Esophagus squamous epithelium (tissue), 5 donors: Measurements from ENCODE around the gene RCOR2. TPM values are rescaled to one million over a fixed set of nuclear protein-coding genes. Genes with fewer than 3 reads are reported as not detected.
"Not testable (repeated sequence)": the region's sequence is repeated elsewhere in the genome, so short reads cannot be mapped to it uniquely, and the experiment has no call there.

Source experiments
- DNase-seq: peaks from one replicate; lab custom pipeline; 2025; lab: John Stamatoyannopoulos, UW
- H3K27ac ChIP-seq, 4 donors: fragments of 200-600 bp; sonication (generic); one replicate each; pipeline ENCODE4 v1.5.1; 2016 to 2019; ENCODE audit warnings: mild to moderate bottlenecking in 1 of 4
- H3K27me3 ChIP-seq, 4 donors: fragments of 200-600 bp; sonication (generic); 1 replicate in 3 of 4; 2 replicates in 1 of 4; pipeline versions ENCODE4 v1.5.1 to v1.6.0; 2017 to 2021; ENCODE audit warnings: antibody characterized with exemption in 1 of 4
- H3K36me3 ChIP-seq, 3 donors: fragments of 200-600 bp; sonication (generic); one replicate each; pipeline ENCODE4 v1.5.1; 2016 to 2019
- H3K4me1 ChIP-seq, 3 donors: fragments of 200-600 bp; sonication (generic); one replicate each; pipeline ENCODE4 v1.5.1; 2017 to 2019
- H3K4me3 ChIP-seq, 4 donors: fragments of 200-600 bp; sonication (generic); 1 replicate in 3 of 4; 2 replicates in 1 of 4; pipeline ENCODE4 v1.5.1; 2016 to 2019; ENCODE audit warnings: mild to moderate bottlenecking in 2 of 4, moderate library complexity in 1 of 4
- H3K9me3 ChIP-seq, 3 donors: fragments of 200-600 bp; sonication (generic); one replicate each; pipeline ENCODE4 v1.5.1; 2016 to 2019
- POLR2A ChIP-seq, 4 donors: fragments of 450-650 bp; IDR thresholded peaks; one replicate each; pipeline ENCODE4 v1.6.1; 2017; ENCODE audit warnings: antibody characterized with exemption in 4 of 4, mild to moderate bottlenecking in 4 of 4, moderate library complexity in 3 of 4
- WGBS, 2 donors: methylation state at CpG; one replicate each; pipeline ENCODE4 v1.1.5; 2018; 5-methylcytosine and 5-hydroxymethylcytosine counted together
- intact Hi-C: fragments of 100-400 bp; cut with DNase I; formaldehyde crosslinking; loops from one replicate; pipeline ENCODE4 v1.15.0; 2022
- small RNA-seq, 4 donors: library from RNA; depleted of rRNA; stranded (forward); fragments of <200 nt; gene quantifications; one replicate each; pipeline ENCODE3, GENCODE V24; 2016
- total RNA-seq, 4 donors: library from RNA; depleted of rRNA; stranded (reverse); fragments of >200 nt; gene quantifications; one replicate each; pipeline ENCODE4 v1.1.0, GENCODE V29; 2016
- TF ChIP-seq, protein P1 (sequence below), 6 experiments: fragments of 450-650 bp in 4 of 6; fragments of 200-600 bp in 2 of 6; sonication (generic) in 2 of 6; IDR thresholded peaks; one replicate each; pipeline ENCODE4 v1.5.1; 2016 to 2019; ENCODE audit warnings: antibody characterized with exemption in 6 of 6, mild to moderate bottlenecking in 4 of 6, moderate library complexity in 4 of 6
- donor health status: DM: yes; HTN: yes; CAD: no.

RCOR2 gene
- total RNA-seq, 4 donors from 2014 or later, result 0.19 to 0.49 (median 0.22) TPM; not detected in 1

DNA sequence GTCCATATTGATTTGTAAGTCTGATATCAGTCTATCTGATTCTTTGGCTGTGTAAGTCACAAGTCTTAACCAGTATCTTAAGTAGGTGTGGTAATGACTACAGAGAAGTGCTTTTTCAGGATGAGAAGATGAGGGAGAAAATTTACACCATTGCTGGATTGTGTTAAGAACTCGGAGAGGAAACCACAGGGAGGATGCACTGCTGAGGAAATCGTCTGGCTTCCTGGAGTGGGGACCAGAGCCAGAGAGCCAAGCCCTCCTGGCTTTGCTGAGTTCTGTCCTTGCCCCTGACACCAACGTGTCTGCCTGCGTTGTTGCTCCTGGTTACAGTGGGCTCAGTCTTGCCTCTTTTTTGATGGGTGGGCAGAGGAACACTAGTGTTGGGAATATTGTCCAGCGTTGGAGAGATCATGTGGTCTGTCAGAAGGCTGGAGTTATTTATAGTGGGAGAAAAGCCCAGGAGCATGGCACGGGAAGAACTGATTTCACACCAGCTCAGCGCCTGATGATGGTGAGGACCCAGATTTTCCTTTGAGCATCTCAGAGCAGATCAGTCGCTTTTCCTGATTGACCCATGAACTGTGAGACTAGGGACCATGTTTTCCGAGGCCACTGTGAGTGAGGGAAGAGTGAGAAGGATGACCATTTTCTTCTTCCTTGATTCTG lies 48.4 kb downstream of the RCOR2 start:
- Histone ChIP-seq H3K36me3 (peaks cover 0 to 5% (median 0%) of the 10 kb centered on the region in 3 donors), H3K4me3 (no peak overlapping the region), H3K9me3 (no peaks in the 10 kb centered on the region), H3K27me3 (no peaks in the 10 kb centered on the region), H3K27ac (peak overlapping the region; percentile 62 to 90 (median 83)), H3K4me1 (peaks cover 68 to 91% (median 78%) of the 10 kb centered on the region in 3 donors)
- intact Hi-C loops, result no loop called here
- TF ChIP-seq, protein P1, sequence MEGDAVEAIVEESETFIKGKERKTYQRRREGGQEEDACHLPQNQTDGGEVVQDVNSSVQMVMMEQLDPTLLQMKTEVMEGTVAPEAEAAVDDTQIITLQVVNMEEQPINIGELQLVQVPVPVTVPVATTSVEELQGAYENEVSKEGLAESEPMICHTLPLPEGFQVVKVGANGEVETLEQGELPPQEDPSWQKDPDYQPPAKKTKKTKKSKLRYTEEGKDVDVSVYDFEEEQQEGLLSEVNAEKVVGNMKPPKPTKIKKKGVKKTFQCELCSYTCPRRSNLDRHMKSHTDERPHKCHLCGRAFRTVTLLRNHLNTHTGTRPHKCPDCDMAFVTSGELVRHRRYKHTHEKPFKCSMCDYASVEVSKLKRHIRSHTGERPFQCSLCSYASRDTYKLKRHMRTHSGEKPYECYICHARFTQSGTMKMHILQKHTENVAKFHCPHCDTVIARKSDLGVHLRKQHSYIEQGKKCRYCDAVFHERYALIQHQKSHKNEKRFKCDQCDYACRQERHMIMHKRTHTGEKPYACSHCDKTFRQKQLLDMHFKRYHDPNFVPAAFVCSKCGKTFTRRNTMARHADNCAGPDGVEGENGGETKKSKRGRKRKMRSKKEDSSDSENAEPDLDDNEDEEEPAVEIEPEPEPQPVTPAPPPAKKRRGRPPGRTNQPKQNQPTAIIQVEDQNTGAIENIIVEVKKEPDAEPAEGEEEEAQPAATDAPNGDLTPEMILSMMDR (IDR thresholded peaks at IDR 0.05), result no peak
- TF ChIP-seq POLR2A (IDR thresholded peaks at IDR 0.05), result no peak
- 25 to 33% methylated on average over 8 to 9 of the region's 9 CpGs for WGBS, 2 donors
- DNase-seq, result no peak

DNA sequence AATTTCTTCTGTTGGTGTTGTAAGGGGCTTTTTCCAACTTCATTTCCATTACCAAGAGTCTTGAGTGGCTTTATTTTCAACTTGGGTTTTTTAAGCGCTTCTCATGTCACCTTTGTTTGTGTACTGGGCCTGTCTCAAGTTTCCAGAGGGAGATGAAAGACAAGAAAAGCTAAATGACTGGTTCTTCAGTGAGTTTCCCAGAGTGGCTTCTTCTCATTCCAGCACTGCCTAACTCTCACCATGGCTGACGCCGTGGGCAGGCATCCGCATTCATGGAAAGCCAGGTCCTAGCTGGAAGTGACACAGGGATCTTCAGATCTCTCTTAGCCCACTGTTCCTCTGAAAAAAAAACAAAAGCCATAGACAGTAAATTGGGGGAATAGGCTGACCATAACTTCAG lies 49.5 kb downstream of the RCOR2 start:
- Histone ChIP-seq H3K27me3 (no peaks in the 10 kb centered on the region), H3K4me1 (peaks cover 58 to 91% (median 68%) of the 10 kb centered on the region in 3 donors), H3K36me3 (peaks cover 0 to 13% (median 0%) of the 10 kb centered on the region in 3 donors), H3K9me3 (no peaks in the 10 kb centered on the region), H3K4me3 (no peak overlapping the region), H3K27ac (peak overlapping the region in 3 of 4 donors; percentile 62 to 90 (median 87))
- intact Hi-C loops, result no loop called here
- 94% methylated on average over 4 of the region's 4 CpGs for WGBS, 2 donors
- no peak for DNase-seq
- TF ChIP-seq POLR2A (IDR thresholded peaks at IDR 0.05), result no peak
- TF ChIP-seq, protein P1 (IDR thresholded peaks at IDR 0.05), result no peak

DNA sequence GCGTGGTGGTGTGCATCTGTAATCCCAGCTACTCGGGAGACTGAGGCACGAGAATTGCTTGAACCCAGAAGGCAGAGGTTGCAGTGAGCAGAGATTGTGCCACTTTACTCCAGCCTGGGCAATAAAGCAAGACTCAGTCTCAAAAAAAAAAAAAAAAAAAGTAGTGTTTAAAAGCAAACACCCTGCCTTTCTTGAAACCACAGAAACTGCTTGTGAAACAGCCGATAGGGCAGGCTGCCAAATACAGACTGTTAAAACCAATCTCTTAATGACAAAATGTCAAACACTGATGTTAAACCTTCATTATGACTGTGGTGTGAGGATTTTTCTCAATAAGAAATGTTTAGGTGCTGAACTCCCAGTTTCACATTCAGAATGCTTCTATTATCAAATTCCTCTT lies 50.8 kb downstream of the RCOR2 start:
- H3K4me3 ChIP-seq, result no peak overlapping the region
- DNase-seq, result no peak
- H3K27me3 ChIP-seq, result no peaks in the 10 kb centered on the region
- H3K4me1 ChIP-seq, result peaks cover 47 to 78% (median 57%) of the 10 kb centered on the region in 3 donors
- peaks cover 0 to 26% (median 0%) of the 10 kb centered on the region in 3 donors for H3K36me3 ChIP-seq
- TF ChIP-seq, protein P1 (IDR thresholded peaks at IDR 0.05), result no peak
- TF ChIP-seq POLR2A (IDR thresholded peaks at IDR 0.05), result no peak
- 31 to 54% methylated on average over 4 of the region's 4 CpGs for WGBS, 2 donors
- H3K27ac ChIP-seq, result peak overlapping the region in 3 of 4 donors; percentile 1 to 90 (median 87)
- intact Hi-C loops, result no loop called here
- H3K9me3 ChIP-seq, result no peaks in the 10 kb centered on the region

DNA sequence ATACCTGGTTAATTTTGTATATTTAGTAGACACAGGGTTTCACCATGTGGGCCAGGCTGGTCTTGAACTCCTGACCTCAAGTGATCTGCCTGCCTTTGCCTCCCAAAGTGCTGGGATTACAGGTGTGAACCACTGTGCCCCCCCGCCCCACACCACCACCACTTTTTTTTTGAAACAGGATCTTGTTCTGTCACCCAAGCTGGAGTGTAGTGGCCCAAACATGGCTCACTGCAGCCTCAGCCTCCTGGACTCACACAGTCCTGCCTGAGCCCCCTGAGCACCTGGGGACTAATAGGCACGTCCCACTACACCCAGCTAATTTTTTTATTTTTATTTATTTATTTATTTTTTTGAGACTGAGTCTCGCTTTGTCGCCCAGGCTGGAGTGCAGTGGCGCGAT lies 53.3 kb downstream of the RCOR2 start:
- intact Hi-C loops, DNase-seq, H3K27me3 ChIP-seq, H3K9me3 ChIP-seq, H3K4me3 ChIP-seq: not testable (repeated sequence)
- Histone ChIP-seq H3K4me1 (peaks cover 21 to 61% (median 33%) of the 10 kb centered on the region in 3 donors), H3K27ac (peak overlapping the region in 1 of 4 donors; percentile 39), H3K36me3 (peaks cover 0 to 47% (median 0%) of the 10 kb centered on the region in 3 donors)
- WGBS, 2 donors, result 94 to 98% methylated on average over 5 to 6 of the region's 6 CpGs

DNA sequence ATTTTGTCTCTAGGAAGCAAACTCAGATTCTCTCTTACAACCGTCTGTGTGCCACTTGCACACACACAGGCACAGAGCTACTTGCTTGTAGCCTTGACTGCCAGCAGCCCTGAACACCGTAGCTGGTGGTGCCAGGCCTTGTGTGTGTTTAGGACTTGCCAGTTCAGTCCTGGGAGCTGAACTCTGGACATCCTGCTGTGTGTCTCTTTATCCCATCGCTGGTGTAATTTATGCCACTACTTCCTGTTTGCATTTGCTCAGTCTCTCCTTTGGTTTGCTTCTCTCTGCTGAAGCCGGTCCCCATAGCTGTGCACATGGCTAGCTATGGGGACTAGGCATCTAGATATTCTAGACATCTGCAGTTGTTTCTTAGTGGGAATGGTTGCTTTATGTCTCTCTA lies 54.0 kb downstream of the RCOR2 start:
- peak overlapping the region in 3 of 4 donors; percentile 19 to 44 (median 39) for H3K27ac ChIP-seq
- no peak for TF ChIP-seq POLR2A (IDR thresholded peaks at IDR 0.05)
- TF ChIP-seq, protein P1 (IDR thresholded peaks at IDR 0.05), result no peak
- peaks cover 0 to 47% (median 0%) of the 10 kb centered on the region in 3 donors for H3K36me3 ChIP-seq
- intact Hi-C loops, result no loop called here
- WGBS, 2 donors, result 41% methylated on average over 4 of the region's 4 CpGs
- H3K4me1 ChIP-seq, result peaks cover 21 to 61% (median 26%) of the 10 kb centered on the region in 3 donors
- no peaks in the 10 kb centered on the region for H3K27me3 ChIP-seq
- H3K9me3 ChIP-seq, result no peaks in the 10 kb centered on the region
- no peak overlapping the region for H3K4me3 ChIP-seq
- no peak for DNase-seq

Small RNA genes within 50 kb of the gene (small RNA-seq; reads per million reads assigned to genes)
- 0 reads per million in 4 donors for gene RNU6-1306P

Other genes starting within 250 kb of the RCOR2 start
- gene ATL3, start 245.8 kb downstream of the RCOR2 start, total RNA-seq, result 10 to 100 TPM; 39.1 to 79.7 (median 55.3) TPM
- 10 to 100 TPM; 48.0 to 78.3 (median 58.4) TPM for gene RTN3, start 235.7 kb downstream of the RCOR2 start, total RNA-seq
- 10 to 100 TPM in 1 of 4 donors, 1 to 10 TPM in 3; 2.9 to 12.0 (median 4.6) TPM for gene ZFTA, start 148.4 kb downstream of the RCOR2 start, total RNA-seq
- 1 to 10 TPM; 3.4 to 8.8 (median 6.1) TPM for gene SPINDOC, start 103.7 kb downstream of the RCOR2 start, total RNA-seq
- gene MARK2, start 78.1 kb downstream of the RCOR2 start, total RNA-seq, result 10 to 100 TPM; 47.0 to 91.0 (median 62.2) TPM
- 10 to 100 TPM in 3 of 4 donors, 1 to 10 TPM in 1; 9.8 to 13.2 (median 11.2) TPM for gene NAA40, start 21.8 kb upstream of the RCOR2 start, total RNA-seq
- gene COX8A, start 57.5 kb upstream of the RCOR2 start, total RNA-seq, result 100 to 1,000 TPM; 417 to 745 (median 637) TPM
- gene OTUB1, start 69.3 kb upstream of the RCOR2 start, total RNA-seq, result 10 to 100 TPM; 82.0 to 97.3 (median 89.7) TPM
- under 1 TPM in 3 of 4 donors, not detected in 1; 0.06 to 0.19 (median 0.08) TPM for gene FLRT1, start 118.8 kb upstream of the RCOR2 start, total RNA-seq
- 10 to 100 TPM; 10.4 to 31.5 (median 19.5) TPM for gene MACROD1, start 248.9 kb upstream of the RCOR2 start, total RNA-seq